Measurements from ENCODE around the gene KYNU.

Gene KYNU

GRCh38 chr2:142875010-142875409, 2.5 kb upstream of the KYNU start:
- TF ChIP-seq CTCF (conservative IDR thresholded peaks at IDR 0.05; ENCODE audit: low read depth): no peak
- no peak for DNase-seq (ENCODE audit: low spot score)
- ChIA-PET POLR2A (ENCODE audit: low non-redundant PET) (no interaction called here), CTCF (interaction anchor here (1.3 kb wide), 1 partner anchor 105 kb away, joined by 5 read pairs; no protein-coding TSS in a partner anchor)
- no peak overlapping the region for H3K27ac ChIP-seq

DNA sequence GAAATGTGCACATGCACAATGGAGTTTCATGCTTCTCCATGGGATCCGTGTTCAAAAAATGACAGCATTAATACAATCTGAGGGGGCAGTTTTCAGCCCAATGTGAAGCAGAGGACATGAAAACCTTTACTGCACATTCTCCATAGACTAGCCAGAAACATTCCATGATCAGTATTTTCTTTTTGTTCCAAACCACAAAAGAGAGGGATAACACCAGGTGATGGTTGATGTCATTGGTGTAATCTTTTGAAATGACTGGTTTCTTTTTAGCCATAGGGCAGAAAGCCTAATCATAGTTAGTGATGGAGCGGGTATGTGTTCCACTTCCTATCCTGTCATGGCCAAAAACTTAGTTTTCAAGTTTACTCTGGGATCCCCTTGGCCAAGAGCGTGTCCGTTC, 1.8 kb upstream of the KYNU start:
- POLR2A ChIA-PET (ENCODE audit: low non-redundant PET): no interaction called here

DNA sequence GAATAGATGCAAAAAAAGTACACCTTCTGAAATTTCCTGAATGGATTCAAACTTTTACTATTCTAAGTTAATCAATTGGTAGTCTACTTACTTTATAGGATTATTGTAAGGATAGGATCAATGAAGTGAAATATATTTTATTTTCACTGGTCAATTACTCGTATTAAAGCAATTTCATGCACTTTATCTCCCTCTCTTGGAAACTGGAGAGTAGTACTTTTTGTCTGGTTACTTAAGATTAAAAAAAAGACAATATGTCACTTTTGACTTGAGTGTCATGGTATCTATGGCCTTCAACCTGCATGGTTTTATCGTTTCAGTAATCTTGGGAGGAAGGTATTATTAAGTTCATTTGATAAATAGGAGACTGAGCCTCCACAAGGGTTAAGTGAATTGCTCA, 1.0 kb upstream of the KYNU start:
- ChIA-PET CTCF (interaction anchor here (1.3 kb wide), 1 partner anchor 104 kb away, joined by 5 read pairs; no protein-coding TSS in a partner anchor), POLR2A (ENCODE audit: low non-redundant PET) (no interaction called here)
- TF ChIP-seq CTCF (conservative IDR thresholded peaks at IDR 0.05; ENCODE audit: low read depth): no peak
- no peak overlapping the region for H3K27ac ChIP-seq
- no peak for DNase-seq (ENCODE audit: low spot score)

More for the DNA sequence above, 1.8 kb upstream of the KYNU start:
- DNase-seq (ENCODE audit: low spot score): no peak
- no peak for TF ChIP-seq CTCF (conservative IDR thresholded peaks at IDR 0.05; ENCODE audit: low read depth)
- CTCF ChIA-PET: interaction anchor here (1.3 kb wide), 1 partner anchor 104 kb away, joined by 5 read pairs; no protein-coding TSS in a partner anchor
- no peak overlapping the region for H3K27ac ChIP-seq

- no peak for TF ChIP-seq CTCF (conservative IDR thresholded peaks at IDR 0.05; ENCODE audit: low read depth)
- no peak overlapping the region for H3K27ac ChIP-seq
- ChIA-PET CTCF (no interaction called here), POLR2A (ENCODE audit: low non-redundant PET) (no interaction called here)
- no peak for DNase-seq (ENCODE audit: low spot score)
These were observed 691 bp downstream of the KYNU start for GRCh38 chr2:142878031-142878678.

DNA sequence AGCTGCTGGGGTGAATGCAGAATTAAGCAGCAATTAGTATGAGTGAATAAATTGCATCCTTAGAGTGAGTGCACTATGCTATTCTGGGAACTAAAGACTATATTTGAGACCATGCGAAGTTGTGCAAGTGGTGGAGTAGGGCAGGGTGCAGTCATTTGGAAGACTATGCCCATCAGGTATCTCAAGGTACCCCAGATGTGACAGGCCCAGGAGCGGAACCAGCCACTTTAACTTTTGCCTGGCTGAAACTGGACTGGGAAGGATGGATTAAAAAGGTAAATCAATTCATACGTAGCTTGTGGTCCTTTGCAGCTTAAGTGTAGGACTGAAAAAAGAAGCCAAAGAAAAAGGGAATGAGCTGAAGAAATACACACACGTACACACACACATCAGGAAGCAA, 1.7 kb downstream of the KYNU start:
- no peak for DNase-seq (ENCODE audit: low spot score)
- CTCF ChIA-PET: no interaction called here
- POLR2A ChIA-PET (ENCODE audit: low non-redundant PET): no interaction called here
- H3K27ac ChIP-seq: no peak overlapping the region
- no peak for TF ChIP-seq CTCF (conservative IDR thresholded peaks at IDR 0.05; ENCODE audit: low read depth)

DNA sequence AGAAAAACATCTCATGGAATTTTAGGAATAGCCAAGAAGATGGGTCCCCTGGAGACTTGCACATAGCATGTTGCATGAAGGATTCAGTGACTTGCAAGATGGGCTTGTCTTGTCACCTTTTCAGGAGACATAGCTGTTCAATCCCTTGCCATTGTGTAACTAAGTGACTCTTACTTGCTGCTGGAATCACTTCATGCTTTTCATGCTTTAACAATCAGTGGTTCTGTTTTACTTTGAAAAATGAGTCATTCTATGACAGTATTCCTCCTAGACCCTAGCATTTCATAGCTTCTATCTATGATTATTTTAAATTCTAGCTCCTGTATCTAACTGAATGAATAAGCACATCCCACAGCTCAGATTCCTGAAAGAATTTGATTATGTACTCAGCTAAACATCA, 2.8 kb downstream of the KYNU start:
- CTCF ChIA-PET: no interaction called here
- DNase-seq (ENCODE audit: low spot score): no peak
- TF ChIP-seq CTCF (conservative IDR thresholded peaks at IDR 0.05; ENCODE audit: low read depth): no peak
- POLR2A ChIA-PET (ENCODE audit: low non-redundant PET): no interaction called here
- no peak overlapping the region for H3K27ac ChIP-seq

Measured in RWPE1 (cell line).